Measurements from ENCODE around the gene TMEM178A. TPM values are rescaled to one million over a fixed set of nuclear protein-coding genes. Genes with fewer than 3 reads are reported as not detected.

Gene TMEM178A
- total RNA-seq, 1 experiment from 2014 or later: 7.5 TPM

GRCh38 chr2:39683022-39683699, 17.4 kb downstream of the TMEM178A start:
- Histone ChIP-seq H2BK5ac (ENCODE audit: insufficient read length, low read length) (no peak overlapping the region), H2AK5ac (ENCODE audit: insufficient read length, low read length) (no peak overlapping the region), H4K20me1 (ENCODE audit: control insufficient read depth, insufficient read depth, insufficient read length) (no peaks in the 10 kb centered on the region), H3K79me2 (ENCODE audit: insufficient read depth, low read length) (no peaks in the 10 kb centered on the region), H3K23ac (ENCODE audit: insufficient read length, low read depth, low read length) (no peak overlapping the region), H3K14ac (ENCODE audit: insufficient read depth, low read length) (no peak overlapping the region), H3K23me2 (ENCODE audit: insufficient read length, low read depth, low read length, poor library complexity, severe bottlenecking) (no peaks in the 10 kb centered on the region), H3K79me1 (ENCODE audit: insufficient read depth, low read depth, low read length, poor library complexity, severe bottlenecking) (no peaks in the 10 kb centered on the region), H2AFZ (ENCODE audit: low read length) (no peak overlapping the region), H3K4ac (ENCODE audit: low read depth, low read length) (no peak overlapping the region), H3K18ac (ENCODE audit: insufficient read length, low read depth, low read length) (no peak overlapping the region), H3K4me2 (ENCODE audit: insufficient read depth, insufficient read length, low read length) (no peak overlapping the region), H3K27me3 (ENCODE audit: insufficient read depth, low read length) (no peaks in the 10 kb centered on the region), H4K8ac (replicated peaks; ENCODE audit: insufficient read length, low read depth, low read length) (no peak overlapping the region), H2BK15ac (ENCODE audit: low read depth, low read length) (no peak overlapping the region), H3K4me1 (ENCODE audit: insufficient read depth, low read length) (0 out of 2 replicates have a peak, but pooled peaks cover 10% of the 10 kb centered on the region), H3K9ac (ENCODE audit: extremely low read depth, insufficient read length, low read length) (no peak overlapping the region), H4K91ac (ENCODE audit: insufficient read length, low read depth, low read length) (no peak overlapping the region), H2BK120ac (ENCODE audit: low read depth, low read length, poor library complexity, severe bottlenecking) (no peak overlapping the region), H3K9me3 (ENCODE audit: control insufficient read depth, low read depth, low read length) (no peaks in the 10 kb centered on the region), H2BK12ac (ENCODE audit: insufficient read length, low read depth, low read length) (no peak overlapping the region), H2BK20ac (ENCODE audit: low read depth, low read length, poor library complexity, severe bottlenecking) (no peak overlapping the region), H4K5ac (ENCODE audit: insufficient read length, low read depth, low read length) (no peak overlapping the region), H3K27ac (ENCODE audit: insufficient read length, low read depth, low read length) (no peak overlapping the region), H3K56ac (ENCODE audit: insufficient read length, low read depth, low read length) (no peak overlapping the region), H3T11ph (ENCODE audit: low read length) (no peak overlapping the region)
- Mint-ChIP-seq H3K4me3 (no peak overlapping the region), H3K4me1 (peaks cover 25 to 27% of the 10 kb centered on the region in 2 experiments), H3K27me3 (ENCODE audit: low read depth) (no peaks in the 10 kb centered on the region), H3K27ac (no peak overlapping the region), H3K36me3 (ENCODE audit: insufficient read depth in 1 of 3, low read depth in 3 of 3) (peaks cover 2 to 9% (median 8%) of the 10 kb centered on the region in 3 experiments; a peak in 6 of 7 replicates), H3K9me3 (peaks cover 6 to 8% of the 10 kb centered on the region in 2 experiments; a peak in 4 of 5 replicates)
- no peak for DNase-seq
- no CpG with 5 or more reads among the region's 9 CpGs for WGBS (ENCODE audit: extremely low coverage, insufficient read length, low lambda C conversion rate)
- TF ChIP-seq CTCF (conservative IDR thresholded peaks at IDR 0.05): no peak

Data from H9 (cell line).